ENCODE measurements around the gene NUP62. TPM values are rescaled to one million over a fixed set of nuclear protein-coding genes. Genes with fewer than 3 reads are reported as not detected.
"Not testable (repeated sequence)": the region's sequence is repeated elsewhere in the genome, so short reads cannot be mapped to it uniquely, and the experiment has no call there.

NUP62 gene
- total and polyA plus RNA-seq, 2 of the 8 experiments (the other 6 are each of a cell fraction or from before 2014, with no cell fraction given) = 50.0 to 107 TPM

DNA sequence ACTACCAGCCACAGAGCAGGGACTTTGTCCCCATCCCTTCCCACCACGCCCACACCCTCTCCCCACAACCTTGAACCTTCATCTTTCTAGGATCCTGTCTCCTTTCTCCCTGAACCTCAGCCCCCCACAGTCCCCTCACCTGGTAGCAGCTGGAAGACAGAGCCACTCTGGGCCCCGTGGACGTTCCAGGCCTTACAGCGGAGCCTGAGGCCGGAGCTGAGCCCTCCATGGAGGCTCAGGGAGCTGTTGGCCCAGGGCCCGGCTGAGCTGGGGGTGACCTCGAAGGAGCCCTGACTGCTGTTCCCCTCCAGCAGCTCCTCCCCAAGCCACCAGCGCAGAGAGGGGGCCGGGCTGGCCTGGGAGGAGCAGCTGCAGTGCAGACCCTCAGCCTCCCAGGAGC, 28.8 kb upstream of the NUP62 start:
- H3K79me2 ChIP-seq (ENCODE audit: control insufficient read depth in 1 of 2, insufficient read depth in 2 of 2, low read length in 2 of 2); H2BK120ac ChIP-seq (replicated peaks; ENCODE audit: low read depth, low read length); H3K27me3 ChIP-seq (replicated peaks in 1 of 4; ENCODE audit: control insufficient read depth in 3 of 4, extremely low read depth in 1 of 4, insufficient read depth in 3 of 4, low read length in 3 of 4); H3K56ac ChIP-seq (replicated peaks; ENCODE audit: insufficient read length, low read depth, low read length); H3K9ac ChIP-seq (replicated peaks in 1 of 4; ENCODE audit: extremely low read depth in 1 of 4, low read depth in 3 of 4, low read length in 3 of 4); H3K23me2 ChIP-seq (ENCODE audit: low read depth, low read length); H3K4me3 ChIP-seq (ENCODE audit: extremely low read depth in 1 of 4, insufficient read depth in 2 of 4, low read depth in 3 of 4, low read length in 4 of 4); H3K14ac ChIP-seq (ENCODE audit: insufficient read length); H4K20me1 ChIP-seq (replicated peaks in 1 of 2; ENCODE audit: control insufficient read depth in 1 of 2, insufficient read depth in 2 of 2, low read length in 2 of 2); H3K27ac ChIP-seq (ENCODE audit: low read depth, low read length); H3K18ac ChIP-seq (ENCODE audit: extremely low read depth, low read length); H2BK20ac ChIP-seq (ENCODE audit: low read length); H2BK5ac ChIP-seq (ENCODE audit: low read depth, low read length); FAIRE-seq; H2BK15ac ChIP-seq (ENCODE audit: low read length); H3K9me3 ChIP-seq (ENCODE audit: insufficient read depth in 2 of 2, low read depth in 1 of 2, low read length in 1 of 2); H3K36me3 ChIP-seq (ENCODE audit: control insufficient read depth in 2 of 4, insufficient read depth in 4 of 4, low read length in 3 of 4); H4K5ac ChIP-seq (ENCODE audit: insufficient read length, low read depth, low read length); H3K4ac ChIP-seq (replicated peaks; ENCODE audit: insufficient read length, low read depth, low read length); DNase-seq (ENCODE audit: low read depth in 1 of 2, low spot score in 2 of 2); H3K23ac ChIP-seq (ENCODE audit: insufficient read length); H2AK5ac ChIP-seq (ENCODE audit: low read depth, low read length); H3K79me1 ChIP-seq (ENCODE audit: low read depth, low read length): not testable (repeated sequence)
- 85% methylated on average over 8 of the region's 9 CpGs; no CpG with 5 or more reads in 1 of the 2 experiments for WGBS, 2 experiments (ENCODE audit: extremely low coverage in 1 of 2, insufficient coverage in 1 of 2, insufficient read length in 1 of 2, insufficient replicate concordance in 2 of 2, low coverage in 1 of 2, low lambda C conversion rate in 2 of 2, missing lambda C conversion rate in 1 of 2)
- ChIA-PET CTCF (ENCODE audit: partially characterized antibody) (interaction anchor here (1.3 to 1.9 kb wide), 3 partner anchors 20 to 26 kb away, joined by 4 to 10 read pairs (median 6); no protein-coding TSS in a partner anchor), POLR2A (ENCODE audit: partially characterized antibody) (interaction anchor here (1.9 to 2.7 kb wide), 2 partner anchors 25 to 29 kb away, joined by 7 to 9 read pairs; partner anchors contain the start of genes ATF5 and NUP62)
- Histone ChIP-seq H2BK12ac (ENCODE audit: low read depth, low read length) (peak overlapping the region; percentile 68; the same call in 1 of the 2 replicates), H4K91ac (replicated peaks; ENCODE audit: insufficient read length, low read length) (peak overlapping the region; percentile 5), H3K4me2 (ENCODE audit: insufficient read depth in 1 of 2, low read depth in 2 of 2, low read length in 2 of 2) (0 out of 4 replicates have a peak overlapping the region, but pooled peaks have one; percentile 1 to 30), H3K4me1 (replicated peaks in 1 of 4; ENCODE audit: control insufficient read depth in 3 of 4, insufficient read depth in 4 of 4, low read length in 3 of 4) (peaks cover 0 to 17% (median 9%) of the 10 kb centered on the region in 4 experiments; a peak in 6 of 7 replicates), H2AFZ (ENCODE audit: low read length) (peak overlapping the region; percentile 6; the same call in 1 of the 2 replicates), H4K8ac (ENCODE audit: extremely low read depth, insufficient read depth, low read length) (peak overlapping the region; percentile 19; the same call in 1 of the 2 replicates)

All from H1 (cell line).